ENCODE results near the gene TTC39A. TPM values are rescaled to one million over a fixed set of nuclear protein-coding genes. Genes with fewer than 3 reads are reported as not detected.

TTC39A gene
- total and polyA plus RNA-seq, 2 of the 13 experiments (the other 11 are each of a cell fraction or from before 2014, with no cell fraction given): 0.33 to 1.5 TPM

- no peak for TF ChIP-seq RBM22 (optimal IDR thresholded peaks at IDR 0.05; ENCODE audit: low read length)
Observed at GRCh38 chr1:51372561-51372960, 42.2 kb upstream of the TTC39A start (continued).

- no peak overlapping the region for H3K4me3 ChIP-seq (replicated peaks in 1 of 3; ENCODE audit: insufficient read depth in 1 of 3, low read depth in 2 of 3, low read length in 3 of 3)
- H3K9me3 ChIP-seq (ENCODE audit: low read length): no peaks in the 10 kb centered on the region
- BruUV-seq (replicated peaks): no TSS peak
- POLR2A ChIA-PET: no interaction called here
- in situ Hi-C loops (cut with HindIII; ENCODE audit: extremely low pct_ligation_motif_present, low pct_unique_long_range_greater_than_20kb) (no loop called here), intact Hi-C loops (cut with micrococcal nuclease; ENCODE audit: unreplicated experiment) (no loop called here)
- H3K9ac ChIP-seq (ENCODE audit: insufficient read depth, low read depth, low read length): no peak overlapping the region
- TF ChIP-seq SCMH1 (CRISPR knock-in tag; IDR thresholded peaks at IDR 0.05; ENCODE audit: borderline replicate concordance): no peak
- TF ChIP-seq ZNF354B (CRISPR knock-in tag; IDR thresholded peaks at IDR 0.05): no peak
- TF ChIP-seq ZGPAT (CRISPR knock-in tag; IDR thresholded peaks at IDR 0.05): no peak
- no peak for TF ChIP-seq ZNF772 (CRISPR knock-in tag; IDR thresholded peaks at IDR 0.05)
- TF ChIP-seq SIN3B (IDR thresholded peaks at IDR 0.05; ENCODE audit: low read length): no peak
- no peak for TF ChIP-seq ZNF7 (CRISPR knock-in tag; IDR thresholded peaks at IDR 0.05)
- H3K36me3 ChIP-seq (replicated peaks in 1 of 2; ENCODE audit: control insufficient read depth in 1 of 2, insufficient read depth in 2 of 2, low read length in 2 of 2): peaks cover 2 to 18% of the 10 kb centered on the region in 2 experiments; a peak in 2 of 5 replicates
- H3K4me1 ChIP-seq (ENCODE audit: insufficient read depth, low read length): no peaks in the 10 kb centered on the region
- H3K27ac ChIP-seq (ENCODE audit: extremely low read length, insufficient read depth, low read length): no peak overlapping the region
- H2AFZ ChIP-seq (ENCODE audit: low read length): no peak overlapping the region
- CTCF ChIA-PET (ENCODE audit: low intra/inter-chr PET ratio, low total read pairs): no interaction called here
- no peaks in the 10 kb centered on the region for H4K20me1 ChIP-seq (ENCODE audit: insufficient read depth, low read length)
- 98% methylated on average over 4 of the region's 4 CpGs for WGBS (ENCODE audit: low lambda C conversion rate)
- no peak overlapping the region for H3K4me2 ChIP-seq (ENCODE audit: low read depth, low read length)
- no peaks in the 10 kb centered on the region for H3K27me3 ChIP-seq (ENCODE audit: control insufficient read depth in 1 of 2, insufficient read depth in 2 of 2, low read length in 2 of 2)
- DNase-seq (ENCODE audit: low spot score) (no peak), ATAC-seq (no peak), FAIRE-seq (no peak)
- no peaks in the 10 kb centered on the region for H3K79me2 ChIP-seq (ENCODE audit: insufficient read depth, low read length)
Observed at GRCh38 chr1:51369171-51369570, 38.8 kb upstream of the TTC39A start.

- TF ChIP-seq MAFF (IDR thresholded peaks at IDR 0.05; ENCODE audit: low read depth, low read length): peak; percentile 93
- TF ChIP-seq CBX2 (IDR thresholded peaks at IDR 0.05; ENCODE audit: low read depth, low read length): no peak
- TF ChIP-seq CBX2 (CRISPR knock-in tag; IDR thresholded peaks at IDR 0.05; ENCODE audit: low read depth): no peak
- TF ChIP-seq E2F2 (CRISPR knock-in tag; IDR thresholded peaks at IDR 0.05; ENCODE audit: borderline replicate concordance): no peak
- TF ChIP-seq MAFK (conservative IDR thresholded peaks at IDR 0.05 in 1 of 2, IDR thresholded peaks at IDR 0.05 in 1 of 2; ENCODE audit: low read length in 2 of 2): peak; percentile 91 to 97
- H3K36me3 ChIP-seq (replicated peaks in 1 of 2; ENCODE audit: control insufficient read depth in 1 of 2, insufficient read depth in 2 of 2, low read length in 2 of 2): peaks cover 0 to 17% of the 10 kb centered on the region in 2 experiments; a peak in 3 of 5 replicates
- 93% methylated on average over 1 of the region's 1 CpG for WGBS (ENCODE audit: low lambda C conversion rate)
- no peak overlapping the region for H3K27ac ChIP-seq (ENCODE audit: extremely low read length, insufficient read depth, low read length)
- H3K4me1 ChIP-seq (ENCODE audit: insufficient read depth, low read length): no peaks in the 10 kb centered on the region
- no peaks in the 10 kb centered on the region for H3K79me2 ChIP-seq (ENCODE audit: insufficient read depth, low read length)
- no peak for DNase-seq (ENCODE audit: low spot score)
- no peaks in the 10 kb centered on the region for H3K27me3 ChIP-seq (ENCODE audit: control insufficient read depth in 1 of 2, insufficient read depth in 2 of 2, low read length in 2 of 2)
- H3K4me2 ChIP-seq (ENCODE audit: low read depth, low read length): no peak overlapping the region
- H3K4me3 ChIP-seq (replicated peaks in 1 of 3; ENCODE audit: insufficient read depth in 1 of 3, low read depth in 2 of 3, low read length in 3 of 3): no peak overlapping the region
- no TSS peak for BruUV-seq (replicated peaks)
- no peaks in the 10 kb centered on the region for H3K9me3 ChIP-seq (ENCODE audit: low read length)
- intact Hi-C loops (cut with micrococcal nuclease; ENCODE audit: unreplicated experiment): no loop called here
- ChIA-PET POLR2A (no interaction called here), CTCF (ENCODE audit: low intra/inter-chr PET ratio, low total read pairs) (no interaction called here)
- no peaks in the 10 kb centered on the region for H4K20me1 ChIP-seq (ENCODE audit: insufficient read depth, low read length)
- in situ Hi-C loops (cut with HindIII; ENCODE audit: extremely low pct_ligation_motif_present, low pct_unique_long_range_greater_than_20kb): no loop called here
- no peak overlapping the region for H2AFZ ChIP-seq (ENCODE audit: low read length)
- no peak for FAIRE-seq
- no peak overlapping the region for H3K9ac ChIP-seq (ENCODE audit: insufficient read depth, low read depth, low read length)
- ATAC-seq: no peak
Observed at GRCh38 chr1:51365774-51366173, 35.4 kb upstream of the TTC39A start.
